Measurements from ENCODE around the gene SMIM35. TPM values are rescaled to one million over a fixed set of nuclear protein-coding genes. Genes with fewer than 3 reads are reported as not detected.

SMIM35 gene
- total RNA-seq, 4 donors from 2014 or later: not detected

- no peak overlapping the region for H3K4me3 ChIP-seq (ENCODE audit: low read depth, poor library complexity, severe bottlenecking)
- 84 to 85% methylated on average over 11 of the region's 11 CpGs for WGBS, 2 donors
- no peak for DNase-seq (ENCODE audit: low spot score in 2 of 2)
- intact Hi-C loops (cut with DNase I; ENCODE audit: low total_unique reads): no loop called here
- TF ChIP-seq, protein P1, sequence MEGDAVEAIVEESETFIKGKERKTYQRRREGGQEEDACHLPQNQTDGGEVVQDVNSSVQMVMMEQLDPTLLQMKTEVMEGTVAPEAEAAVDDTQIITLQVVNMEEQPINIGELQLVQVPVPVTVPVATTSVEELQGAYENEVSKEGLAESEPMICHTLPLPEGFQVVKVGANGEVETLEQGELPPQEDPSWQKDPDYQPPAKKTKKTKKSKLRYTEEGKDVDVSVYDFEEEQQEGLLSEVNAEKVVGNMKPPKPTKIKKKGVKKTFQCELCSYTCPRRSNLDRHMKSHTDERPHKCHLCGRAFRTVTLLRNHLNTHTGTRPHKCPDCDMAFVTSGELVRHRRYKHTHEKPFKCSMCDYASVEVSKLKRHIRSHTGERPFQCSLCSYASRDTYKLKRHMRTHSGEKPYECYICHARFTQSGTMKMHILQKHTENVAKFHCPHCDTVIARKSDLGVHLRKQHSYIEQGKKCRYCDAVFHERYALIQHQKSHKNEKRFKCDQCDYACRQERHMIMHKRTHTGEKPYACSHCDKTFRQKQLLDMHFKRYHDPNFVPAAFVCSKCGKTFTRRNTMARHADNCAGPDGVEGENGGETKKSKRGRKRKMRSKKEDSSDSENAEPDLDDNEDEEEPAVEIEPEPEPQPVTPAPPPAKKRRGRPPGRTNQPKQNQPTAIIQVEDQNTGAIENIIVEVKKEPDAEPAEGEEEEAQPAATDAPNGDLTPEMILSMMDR (IDR thresholded peaks at IDR 0.05): no peak
- TF ChIP-seq POLR2A (IDR thresholded peaks at IDR 0.05): no peak
Measured at GRCh38 chr11:118112711-118113430, 26.1 kb upstream of the SMIM35 start.

GRCh38 chr11:118111744-118112035 is 24.9 kb upstream of the SMIM35 start:
- TF ChIP-seq, protein P1 (IDR thresholded peaks at IDR 0.05): no peak
- no peak for TF ChIP-seq POLR2A (IDR thresholded peaks at IDR 0.05)
- intact Hi-C loops (cut with DNase I; ENCODE audit: low total_unique reads): no loop called here
- no peak overlapping the region for H3K4me3 ChIP-seq (ENCODE audit: low read depth, poor library complexity, severe bottlenecking)
- WGBS, 2 donors: 86 to 91% methylated on average over 6 of the region's 6 CpGs
- no peak for DNase-seq (ENCODE audit: low spot score in 2 of 2)

DNA sequence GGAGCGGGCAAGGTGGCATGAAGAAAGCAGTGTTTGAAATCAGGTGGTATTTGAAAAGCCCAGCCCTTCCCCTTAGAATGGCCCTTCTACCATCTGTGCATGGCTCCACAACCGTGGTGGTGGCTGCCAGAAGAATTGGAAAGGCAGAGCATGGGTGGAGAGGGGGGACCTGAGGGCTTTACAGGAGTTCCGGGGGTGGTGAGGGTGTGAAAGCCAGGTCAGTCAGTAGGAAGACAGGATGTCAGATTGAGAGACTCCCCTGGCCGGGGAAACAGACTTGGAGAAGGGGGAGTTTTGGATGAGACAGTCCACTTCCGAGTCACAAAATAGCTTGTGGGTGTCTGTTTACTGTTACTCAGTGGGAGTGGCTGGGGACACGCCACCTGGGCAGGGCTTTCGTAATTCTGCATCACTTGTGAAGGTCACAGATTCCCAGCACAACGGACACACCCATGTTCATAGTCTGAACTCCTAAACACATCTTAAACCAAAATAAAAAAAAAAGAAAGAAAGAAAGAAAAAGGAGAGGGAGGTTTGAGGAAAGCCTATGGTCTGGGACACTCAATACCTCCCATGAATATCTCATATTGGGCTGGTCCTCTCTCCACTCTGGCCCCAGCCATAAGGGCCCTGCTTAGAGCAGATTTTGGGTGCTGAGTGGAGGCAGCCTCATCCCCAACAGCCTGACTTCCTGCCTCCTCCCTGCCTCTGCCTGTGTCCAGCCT is 24.4 kb upstream of the SMIM35 start:
- DNase-seq (ENCODE audit: low spot score in 2 of 2): no peak
- no peak for TF ChIP-seq POLR2A (IDR thresholded peaks at IDR 0.05)
- TF ChIP-seq, protein P1 (IDR thresholded peaks at IDR 0.05): no peak
- intact Hi-C loops (cut with DNase I; ENCODE audit: low total_unique reads): no loop called here
- 42 to 47% methylated on average over 8 of the region's 8 CpGs for WGBS, 2 donors
- H3K4me3 ChIP-seq (ENCODE audit: low read depth, poor library complexity, severe bottlenecking): no peak overlapping the region

DNA sequence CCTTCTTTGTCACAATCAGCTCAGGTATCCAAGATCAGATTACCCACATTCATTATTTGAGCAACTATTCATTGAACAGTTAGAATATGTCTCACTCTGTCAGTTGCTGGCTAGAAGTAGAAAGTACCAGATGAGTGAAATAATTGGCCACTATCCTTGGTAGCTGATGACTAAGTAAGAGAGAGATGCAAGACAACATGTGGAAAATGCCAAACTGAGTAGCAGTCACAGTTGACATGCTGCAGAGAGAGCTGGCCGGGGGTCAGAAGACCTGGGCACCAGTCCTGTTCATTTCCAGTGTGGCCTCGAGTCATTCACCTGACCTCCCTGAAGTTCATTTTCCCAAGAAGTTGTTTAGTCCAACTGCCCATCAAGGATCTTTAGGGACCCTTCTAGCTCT is 22.5 kb upstream of the SMIM35 start:
- intact Hi-C loops (cut with DNase I; ENCODE audit: low total_unique reads): no loop called here
- no peak overlapping the region for H3K4me3 ChIP-seq (ENCODE audit: low read depth, poor library complexity, severe bottlenecking)
- 54 to 81% methylated on average over 2 of the region's 2 CpGs for WGBS, 2 donors
- no peak for DNase-seq (ENCODE audit: low spot score in 2 of 2)
- TF ChIP-seq, protein P1 (IDR thresholded peaks at IDR 0.05): no peak
- no peak for TF ChIP-seq POLR2A (IDR thresholded peaks at IDR 0.05)

GRCh38 chr11:118108513-118108912 is 21.8 kb upstream of the SMIM35 start:
- intact Hi-C loops (cut with DNase I; ENCODE audit: low total_unique reads): no loop called here
- no peak for DNase-seq (ENCODE audit: low spot score in 2 of 2)
- WGBS, 2 donors: 88 to 92% methylated on average over 5 of the region's 5 CpGs
- no peak overlapping the region for H3K4me3 ChIP-seq (ENCODE audit: low read depth, poor library complexity, severe bottlenecking)
- TF ChIP-seq, protein P1 (IDR thresholded peaks at IDR 0.05): no peak
- TF ChIP-seq POLR2A (IDR thresholded peaks at IDR 0.05): no peak
